Activated CD8-positive, alpha-beta memory T cell treated with anti-CD3 and anti-CD28 coated beads for 1 hour (primary cell): ENCODE results near the gene DCUN1D3.
"Not testable (repeated sequence)": the region's sequence is repeated elsewhere in the genome, so short reads cannot be mapped to it uniquely, and the experiment has no call there.

Experiments used
- DNase-seq, 2 donors: peaks; one replicate each; pipeline ENCODE4 v3.0.0-alpha.2; 2020; ENCODE audit warnings: low read depth in 1 of 2; ENCODE audit errors: extremely low read depth in 1 of 2

DCUN1D3 gene

GRCh38 chr16:20900299-20901067, at the start of gene DCUN1D3, which contains the start of gene LYRM1:
TSS of gene DCUN1D3 (minus strand) at chr16:20900358. CDS start at chr16:20862538, 37,820 bp downstream.
TSS of gene LYRM1 (plus strand) at chr16:20900771. CDS start at chr16:20915556, 14,785 bp downstream.
- DNase-seq = peak; percentile 77 to 78

DNA sequence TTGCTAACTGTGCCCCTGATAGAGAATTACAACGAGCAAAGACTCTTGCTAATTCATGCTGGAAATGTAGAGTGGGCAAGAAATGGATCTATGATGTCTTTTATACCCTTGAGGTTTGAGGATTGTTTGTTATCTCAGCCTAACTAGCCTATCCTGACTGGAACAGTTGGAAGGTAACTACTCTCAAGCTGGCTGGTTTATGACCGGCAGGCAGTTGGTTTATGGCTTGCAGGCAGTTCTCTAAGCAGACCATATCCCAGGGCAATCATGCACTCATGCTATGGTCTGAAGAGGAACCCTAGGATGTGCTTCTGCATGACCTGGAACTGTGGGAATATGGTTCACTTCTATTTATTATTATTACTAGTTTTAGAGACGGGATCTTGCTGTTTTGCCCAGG, 49.5 kb upstream of the DCUN1D3 start:
- no peak for DNase-seq

DNA sequence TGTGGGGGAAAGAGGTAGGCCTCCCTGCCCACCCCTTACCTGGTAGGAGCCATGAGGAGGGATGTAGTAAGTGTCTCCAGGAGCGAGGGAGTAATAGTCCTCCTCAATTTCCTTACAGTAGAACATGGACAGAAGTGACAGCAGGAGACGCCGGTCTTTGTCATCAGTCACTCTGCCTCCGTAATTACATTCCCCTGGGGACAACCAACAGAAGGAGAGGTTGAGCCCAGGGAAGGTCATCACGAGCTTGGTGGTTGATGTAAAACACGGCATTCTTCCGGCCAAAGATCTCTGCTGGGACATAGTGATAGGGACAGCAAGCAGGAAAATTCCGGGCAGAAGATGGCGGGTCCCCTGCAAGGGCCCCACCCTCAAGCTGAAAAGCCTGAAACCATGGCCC, 48.3 kb upstream of the DCUN1D3 start:
- no peak for DNase-seq

GRCh38 chr16:20946015-20946629, 46.0 kb upstream of the DCUN1D3 start:
- DNase-seq = no peak

GRCh38 chr16:20945575-20945875, 45.4 kb upstream of the DCUN1D3 start:
- not testable (repeated sequence) for DNase-seq

DNA sequence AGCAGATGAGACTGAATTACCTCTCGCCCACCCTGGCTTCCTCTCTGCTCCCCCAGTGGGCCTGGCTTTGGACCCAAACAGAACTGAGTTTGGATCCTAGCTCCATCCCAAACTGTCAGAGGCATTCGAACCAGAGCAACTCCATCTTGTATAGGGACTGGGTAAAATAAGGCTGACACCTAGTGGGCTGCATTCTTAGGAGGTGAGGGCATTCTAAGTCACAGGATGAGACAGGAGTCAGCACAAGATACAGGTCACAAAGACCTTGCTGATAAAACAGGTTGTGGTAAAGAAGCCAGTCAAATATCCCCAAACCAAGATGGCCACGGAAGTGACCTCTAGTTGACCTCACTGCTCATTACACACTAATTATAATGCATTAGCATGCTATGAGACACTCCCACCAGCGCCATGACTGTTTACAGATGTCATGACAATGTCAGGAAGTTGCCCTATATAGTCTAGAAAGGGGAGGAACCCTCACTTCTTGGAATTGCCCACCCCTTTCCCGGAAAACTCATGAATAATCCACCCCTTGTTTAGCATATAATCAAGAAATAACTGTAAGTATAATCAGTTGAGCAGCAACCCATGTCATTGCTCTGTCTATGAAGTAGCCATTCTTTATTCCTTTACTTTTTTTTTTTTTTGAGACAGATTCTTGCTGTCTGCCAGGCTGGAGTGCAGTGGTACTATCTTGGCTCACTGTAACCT, 44.9 kb upstream of the DCUN1D3 start:
- DNase-seq = no peak

DNA sequence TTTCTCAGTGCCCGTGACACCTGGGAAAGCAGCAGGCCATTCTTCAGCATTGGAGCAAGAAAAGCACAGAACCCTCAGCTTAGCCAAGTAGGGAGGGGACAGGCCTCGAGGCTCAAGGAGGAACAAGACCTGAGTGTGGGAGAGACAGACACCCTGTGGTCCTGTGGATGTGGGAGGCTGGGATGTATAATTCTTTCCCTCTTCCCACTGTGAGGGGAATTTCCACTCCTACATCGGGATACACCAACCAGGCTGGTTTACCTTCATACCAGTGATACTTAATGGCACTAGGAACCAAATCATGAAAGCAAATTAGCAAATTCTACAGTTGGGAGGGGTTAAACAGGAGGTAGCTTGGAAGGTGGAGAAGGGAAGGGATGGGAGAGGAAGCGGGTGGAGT, 42.1 kb upstream of the DCUN1D3 start:
- DNase-seq = no peak

GRCh38 chr16:20941636-20941926, 41.4 kb upstream of the DCUN1D3 start:
- no peak for DNase-seq

GRCh38 chr16:20940871-20941635, 40.9 kb upstream of the DCUN1D3 start:
- no peak for DNase-seq

GRCh38 chr16:20939611-20940010, 39.5 kb upstream of the DCUN1D3 start:
- DNase-seq = no peak

- no peak for DNase-seq
Measured at GRCh38 chr16:20938426-20938825, 38.3 kb upstream of the DCUN1D3 start.

DNA sequence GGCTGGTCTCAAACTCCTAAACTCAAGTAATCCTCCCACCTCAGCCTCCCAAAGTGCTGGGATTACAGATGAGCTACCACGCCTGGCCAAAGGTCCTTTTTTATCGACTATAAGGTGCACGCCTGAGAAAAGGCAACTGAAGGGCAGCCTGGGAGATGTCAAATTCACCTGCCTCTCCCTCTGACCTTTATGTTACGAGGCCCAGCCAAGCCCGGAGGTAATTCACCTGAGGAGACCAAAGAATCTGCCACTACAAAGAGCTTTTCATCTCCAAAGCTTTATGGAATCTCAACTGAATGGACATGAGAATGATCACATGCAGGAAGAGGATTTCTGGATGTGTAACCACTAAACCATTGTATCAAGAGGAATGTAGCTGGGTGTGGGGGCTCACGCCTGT, 37.6 kb upstream of the DCUN1D3 start:
- no peak for DNase-seq

DNA sequence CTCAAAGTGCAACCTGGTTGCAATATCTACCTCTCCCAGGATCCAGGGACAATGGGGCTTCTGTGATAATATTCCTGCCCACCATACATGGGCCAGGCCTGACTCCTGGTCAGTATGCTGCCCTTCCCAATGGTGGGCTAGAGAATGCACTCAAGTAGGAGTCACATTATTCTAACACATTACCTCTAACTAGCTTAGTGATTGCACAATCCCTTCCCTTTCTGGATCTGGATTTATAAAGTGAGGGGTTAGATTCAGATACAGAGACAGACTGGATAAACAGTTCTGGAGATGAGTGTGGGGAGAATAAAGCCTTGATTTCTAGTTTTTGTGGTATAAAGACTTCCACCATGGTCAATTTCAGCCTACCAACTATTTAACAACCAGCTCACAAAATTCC, 33.4 kb upstream of the DCUN1D3 start:
- DNase-seq = no peak

- no peak for DNase-seq
Measured at GRCh38 chr16:20931066-20931600, 31.0 kb upstream of the DCUN1D3 start.

GRCh38 chr16:20930365-20930690, 30.2 kb upstream of the DCUN1D3 start:
- no peak for DNase-seq

- DNase-seq = not testable (repeated sequence)
Measured at GRCh38 chr16:20929676-20930364, 29.7 kb upstream of the DCUN1D3 start.

- DNase-seq = no peak
Measured at GRCh38 chr16:20928774-20929411, 28.7 kb upstream of the DCUN1D3 start.

DNA sequence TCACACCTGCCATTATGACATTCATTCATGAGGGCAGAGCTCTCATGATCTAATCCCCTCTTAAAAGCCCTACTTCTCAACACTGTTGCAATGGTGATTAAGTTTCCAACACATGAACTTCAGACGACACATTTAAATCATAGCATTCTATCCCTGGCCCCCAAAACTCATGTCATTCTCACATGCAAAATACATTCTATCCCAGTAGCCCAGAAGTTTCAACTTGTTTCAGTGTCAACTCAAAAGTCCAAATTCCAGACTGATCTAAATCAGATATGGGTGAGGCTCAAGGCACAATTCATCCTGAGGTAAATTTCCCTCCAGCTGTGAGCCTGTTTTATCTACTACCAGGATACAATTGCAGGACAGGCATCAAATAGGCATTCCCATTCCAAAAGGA, 25.6 kb upstream of the DCUN1D3 start:
- DNase-seq = no peak

GRCh38 chr16:20923876-20924275, 23.7 kb upstream of the DCUN1D3 start:
- DNase-seq = no peak

- no peak for DNase-seq
Measured at GRCh38 chr16:20920799-20921198, 20.6 kb upstream of the DCUN1D3 start.
